Lower leg skin (tissue), 4 donors: ENCODE data around the gene GSX1. TPM values are rescaled to one million over a fixed set of nuclear protein-coding genes. Genes with fewer than 3 reads are reported as not detected.
"Not testable (repeated sequence)": the region's sequence is repeated elsewhere in the genome, so short reads cannot be mapped to it uniquely, and the experiment has no call there.

Experiments
- DNase-seq, 2 donors: peaks; one replicate each; pipeline ENCODE4 v3.0.0-alpha.2; 2019; ENCODE audit warnings: low spot score in 2 of 2
- H3K4me3 ChIP-seq: fragments of 200-600 bp; sonication (generic); 2 replicates; pipeline ENCODE4 v1.5.1; 2017; ENCODE audit warnings: mild to moderate bottlenecking, low read depth; ENCODE audit not compliant: poor library complexity, severe bottlenecking
- POLR2A ChIP-seq, 2 donors: fragments of 450-650 bp; IDR thresholded peaks; one replicate each; pipeline ENCODE4 v1.6.1; 2016 to 2017; ENCODE audit warnings: antibody characterized with exemption in 2 of 2, mild to moderate bottlenecking in 1 of 2, moderate library complexity in 1 of 2
- WGBS, 2 donors: methylation state at CpG; one replicate each; pipeline ENCODE4 v1.1.5; 2018; 5-methylcytosine and 5-hydroxymethylcytosine counted together
- intact Hi-C: fragments of 100-400 bp; cut with DNase I; formaldehyde crosslinking; loops from one replicate; pipeline ENCODE4 v1.15.0; 2023; ENCODE audit warnings: low total_unique reads
- total RNA-seq, 4 donors: library from RNA; depleted of rRNA; stranded (reverse); fragments of >200 nt; gene quantifications; one replicate each; pipeline ENCODE4 v1.1.0, GENCODE V29; 2016
- TF ChIP-seq, protein P1 (sequence below), 3 donors: fragments of 450-650 bp; IDR thresholded peaks; one replicate each; pipeline ENCODE4 v1.5.1; 2016; ENCODE audit warnings: antibody characterized with exemption in 3 of 3, mild to moderate bottlenecking in 3 of 3, moderate library complexity in 2 of 3

Gene GSX1
- total RNA-seq, 4 donors from 2014 or later = not detected

DNA sequence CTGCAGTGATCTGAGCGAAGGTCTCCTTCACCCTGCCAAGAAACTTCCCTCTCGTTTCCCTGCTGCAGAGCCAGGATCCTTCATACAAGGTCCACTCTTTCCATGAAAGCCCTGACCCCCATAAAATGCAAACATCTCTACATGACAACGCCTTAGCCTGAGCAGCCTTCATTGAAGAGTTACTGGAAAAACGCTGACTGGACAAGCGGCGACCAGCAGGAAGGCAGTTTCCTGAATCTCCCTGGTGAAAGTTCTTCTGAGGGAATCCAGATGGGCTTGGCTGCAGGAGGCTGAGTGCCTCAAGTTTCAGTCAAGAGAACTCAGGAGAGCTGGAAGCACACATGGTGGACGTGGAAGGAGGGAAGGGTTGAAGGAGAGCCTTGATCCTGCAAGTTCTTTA is 17.7 kb downstream of the GSX1 start:
- intact Hi-C loops = no loop called here
- TF ChIP-seq POLR2A (IDR thresholded peaks at IDR 0.05) = no peak
- TF ChIP-seq, protein P1, sequence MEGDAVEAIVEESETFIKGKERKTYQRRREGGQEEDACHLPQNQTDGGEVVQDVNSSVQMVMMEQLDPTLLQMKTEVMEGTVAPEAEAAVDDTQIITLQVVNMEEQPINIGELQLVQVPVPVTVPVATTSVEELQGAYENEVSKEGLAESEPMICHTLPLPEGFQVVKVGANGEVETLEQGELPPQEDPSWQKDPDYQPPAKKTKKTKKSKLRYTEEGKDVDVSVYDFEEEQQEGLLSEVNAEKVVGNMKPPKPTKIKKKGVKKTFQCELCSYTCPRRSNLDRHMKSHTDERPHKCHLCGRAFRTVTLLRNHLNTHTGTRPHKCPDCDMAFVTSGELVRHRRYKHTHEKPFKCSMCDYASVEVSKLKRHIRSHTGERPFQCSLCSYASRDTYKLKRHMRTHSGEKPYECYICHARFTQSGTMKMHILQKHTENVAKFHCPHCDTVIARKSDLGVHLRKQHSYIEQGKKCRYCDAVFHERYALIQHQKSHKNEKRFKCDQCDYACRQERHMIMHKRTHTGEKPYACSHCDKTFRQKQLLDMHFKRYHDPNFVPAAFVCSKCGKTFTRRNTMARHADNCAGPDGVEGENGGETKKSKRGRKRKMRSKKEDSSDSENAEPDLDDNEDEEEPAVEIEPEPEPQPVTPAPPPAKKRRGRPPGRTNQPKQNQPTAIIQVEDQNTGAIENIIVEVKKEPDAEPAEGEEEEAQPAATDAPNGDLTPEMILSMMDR (IDR thresholded peaks at IDR 0.05) = no peak
- no peak for DNase-seq
- H3K4me3 ChIP-seq = no peak overlapping the region
- WGBS, 2 donors = 69 to 70% methylated on average over 7 of the region's 7 CpGs

DNA sequence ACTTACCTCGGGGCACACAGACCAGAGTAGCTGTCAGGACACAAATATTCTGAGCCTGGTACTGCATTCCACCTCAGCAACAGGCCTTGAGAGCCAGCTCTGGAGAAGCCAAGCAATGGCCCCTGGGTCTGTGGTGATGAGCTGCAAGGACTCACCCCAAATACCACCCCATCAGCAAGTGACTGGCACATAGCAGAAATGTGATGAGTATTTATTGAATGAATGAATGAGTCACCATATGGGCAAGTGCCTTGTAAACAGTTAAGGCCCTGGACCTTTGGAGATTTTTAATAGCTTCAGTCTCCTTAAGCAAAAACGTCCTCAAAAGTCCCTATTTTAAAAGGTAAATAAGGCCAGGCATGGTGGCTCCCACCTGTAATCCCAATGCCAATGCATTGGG is 18.2 kb downstream of the GSX1 start:
- 58 to 70% methylated on average over 2 of the region's 2 CpGs for WGBS, 2 donors
- DNase-seq = no peak
- intact Hi-C loops = no loop called here
- no peak for TF ChIP-seq POLR2A (IDR thresholded peaks at IDR 0.05)
- TF ChIP-seq, protein P1 (IDR thresholded peaks at IDR 0.05) = no peak
- H3K4me3 ChIP-seq = no peak overlapping the region

DNA sequence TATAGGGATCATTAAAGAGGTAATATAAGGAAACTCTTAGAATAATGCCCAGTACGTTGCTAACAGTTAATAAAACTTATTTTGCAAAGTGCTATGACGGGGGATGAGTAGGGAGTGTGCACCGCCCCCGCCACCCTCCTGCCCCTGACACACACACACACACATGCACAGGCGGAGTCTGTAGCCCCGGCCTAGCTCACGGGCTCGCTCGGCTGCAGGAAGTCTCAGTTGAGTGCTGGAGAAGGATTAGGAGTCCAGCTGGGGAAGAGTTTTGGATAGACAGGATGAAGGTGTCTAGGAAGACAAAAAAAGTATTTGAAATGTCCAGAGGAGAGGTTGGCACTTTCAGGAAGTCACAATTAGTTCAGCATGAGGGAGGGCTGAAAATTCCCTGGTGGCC is 21.5 kb downstream of the GSX1 start:
- TF ChIP-seq POLR2A (IDR thresholded peaks at IDR 0.05) = no peak
- TF ChIP-seq, protein P1 (IDR thresholded peaks at IDR 0.05) = no peak
- DNase-seq = no peak
- no peak overlapping the region for H3K4me3 ChIP-seq
- WGBS, 2 donors = 65 to 79% methylated on average over 9 of the region's 9 CpGs
- intact Hi-C loops = no loop called here

DNA sequence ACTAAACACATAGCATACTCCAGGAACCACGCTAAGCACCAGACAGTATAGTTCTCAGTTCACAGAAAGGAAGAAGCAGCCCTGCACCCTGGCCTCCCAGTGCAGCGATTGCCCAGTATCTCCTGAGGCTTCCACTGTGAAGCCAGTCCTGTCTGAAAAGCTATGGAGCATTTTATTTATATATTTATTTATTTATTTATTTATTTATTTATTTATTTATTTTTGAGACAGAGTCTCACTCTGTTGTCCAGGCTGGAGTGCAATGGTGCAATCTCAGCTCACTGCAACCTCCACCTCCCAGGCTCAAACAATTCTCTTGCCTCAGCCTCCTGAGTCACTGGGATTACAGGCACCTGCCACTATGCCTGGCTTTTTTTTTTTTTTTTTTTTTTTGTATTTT is 25.5 kb downstream of the GSX1 start:
- intact Hi-C loops, H3K4me3 ChIP-seq: not testable (repeated sequence)
- WGBS, 2 donors = 80 to 83% methylated on average over 2 of the region's 2 CpGs
- peak in 1 of 2 donors; percentile 15 for DNase-seq

DNA sequence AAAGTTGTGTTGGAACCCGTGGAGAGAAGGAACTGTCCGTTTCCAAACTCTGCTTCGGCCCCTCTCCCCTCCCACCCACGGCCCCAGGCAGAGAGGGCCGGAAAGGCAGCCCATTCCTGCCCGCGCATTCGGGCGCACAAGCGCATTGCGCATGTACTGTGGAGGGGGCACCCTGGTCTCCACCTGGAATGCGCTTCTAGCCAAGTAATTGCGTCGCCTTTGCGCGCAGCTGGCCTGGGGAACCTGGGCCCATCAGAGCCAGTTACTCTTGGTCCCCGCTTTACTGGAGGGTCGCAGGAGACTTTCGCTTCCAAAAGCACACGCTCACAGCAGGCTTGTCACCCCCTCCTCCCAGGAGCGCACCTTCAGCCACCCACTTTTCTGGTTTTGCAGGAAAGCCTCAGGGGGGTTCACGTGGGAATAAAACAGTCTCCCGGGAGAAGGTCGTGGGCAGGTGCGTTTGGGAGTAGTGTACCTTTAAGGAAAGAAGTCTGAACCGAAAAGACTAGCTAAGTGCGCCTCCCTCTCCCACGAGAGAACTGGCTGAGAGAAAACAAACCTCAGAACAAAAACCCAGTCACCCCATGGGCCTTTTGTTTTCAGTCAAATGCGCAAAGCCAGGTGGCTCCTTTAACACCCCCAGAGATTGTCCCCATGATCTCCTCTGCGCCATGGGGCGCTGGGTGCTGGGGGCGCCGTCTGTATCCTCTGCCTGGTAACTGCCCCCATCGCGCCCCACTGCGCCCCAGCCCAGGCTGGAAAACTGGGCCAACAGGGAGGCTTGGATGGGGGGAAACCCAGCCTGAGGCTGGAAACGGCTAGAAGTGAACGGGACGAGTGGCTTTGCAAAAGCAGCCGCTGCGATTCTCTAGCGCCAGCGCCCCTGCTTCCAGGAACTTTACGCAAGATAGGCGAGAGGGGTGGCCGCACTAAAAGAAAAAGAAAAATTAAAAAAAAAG is 28.5 kb downstream of the GSX1 start:
- 1 to 2% methylated on average over 38 to 45 of the region's 46 CpGs for WGBS, 2 donors
- intact Hi-C loops = loop anchor here (10.0 kb wide), 1 partner anchor 154 kb away; no protein-coding TSS in a partner anchor
- H3K4me3 ChIP-seq = no peak overlapping the region
- DNase-seq = peak in 1 of 2 donors; percentile 70
- TF ChIP-seq, protein P1 (IDR thresholded peaks at IDR 0.05) = no peak
- no peak for TF ChIP-seq POLR2A (IDR thresholded peaks at IDR 0.05)

DNA sequence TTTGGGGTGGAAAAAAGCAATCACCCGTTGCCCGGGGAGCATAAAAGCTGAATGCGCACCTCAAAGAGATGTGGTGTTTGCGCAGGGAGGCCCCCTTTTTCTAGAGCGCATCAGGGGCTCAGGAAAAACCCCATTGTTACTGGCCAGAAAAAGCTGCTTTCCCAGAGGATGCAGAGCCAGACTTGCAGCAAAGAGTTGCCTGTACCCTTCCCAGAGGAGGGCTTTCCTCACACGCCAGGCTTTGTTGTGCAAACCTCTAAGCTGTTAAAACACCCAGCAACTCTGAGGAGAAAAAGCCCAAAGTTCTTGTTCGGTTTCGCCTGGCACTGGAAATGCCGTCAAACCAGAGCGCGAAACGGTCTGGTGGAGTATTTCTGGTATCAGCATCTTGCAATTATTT is 29.3 kb downstream of the GSX1 start:
- peak in 1 of 2 donors; percentile 23 for DNase-seq
- TF ChIP-seq, protein P1 (IDR thresholded peaks at IDR 0.05) = no peak
- no peak for TF ChIP-seq POLR2A (IDR thresholded peaks at IDR 0.05)
- intact Hi-C loops = loop anchor here (10.0 kb wide), 1 partner anchor 153 kb away; no protein-coding TSS in a partner anchor
- H3K4me3 ChIP-seq = no peak overlapping the region
- 1 to 2% methylated on average over 12 of the region's 12 CpGs for WGBS, 2 donors
